Measurements from ENCODE around the gene ELF2. TPM values are rescaled to one million over a fixed set of nuclear protein-coding genes. Genes with fewer than 3 reads are reported as not detected.

Gene ELF2
- total and polyA plus RNA-seq, 2 experiments from 2014 or later, result 38.2 to 48.8 TPM

GRCh38 chr4:139145552-139145932 lies 31.5 kb downstream of the ELF2 start (continued):
- TF ChIP-seq STAT1 (IDR thresholded peaks at IDR 0.05; ENCODE audit: unreplicated experiment) (no peak), CTCF (conservative IDR thresholded peaks at IDR 0.05; ENCODE audit: low read depth in 2 of 2) (no peak), CREB1 (CRISPR knock-in tag; IDR thresholded peaks at IDR 0.05; ENCODE audit: low read depth) (no peak)

DNA sequence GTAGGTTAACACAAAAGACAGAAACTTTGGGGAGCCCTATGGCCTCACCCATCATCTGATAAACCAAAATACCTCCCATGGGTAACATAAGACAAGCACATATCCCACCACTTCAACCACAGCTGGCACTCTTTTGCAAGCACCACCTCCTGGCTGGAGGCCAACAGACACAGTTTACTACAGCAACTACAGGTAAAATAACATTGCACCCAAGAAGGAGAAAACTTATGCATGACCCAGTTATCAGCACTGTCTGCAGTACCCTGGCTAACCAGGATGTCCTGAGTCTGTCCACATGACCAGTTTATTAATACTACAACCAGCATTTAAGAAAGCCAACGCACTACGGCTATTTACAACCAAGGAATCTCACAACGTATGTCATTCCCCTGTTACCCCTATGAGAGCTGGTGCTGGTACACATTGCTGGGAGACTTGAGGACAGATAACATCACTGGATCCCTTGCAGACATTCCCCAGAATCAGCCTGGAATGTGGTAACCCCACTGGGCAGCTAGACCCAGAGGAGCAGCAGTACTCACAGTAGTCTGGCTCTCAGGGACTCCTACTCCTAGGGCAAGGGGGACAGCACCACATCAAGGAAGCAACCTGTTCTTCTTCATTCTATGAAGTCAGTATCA lies 32.0 kb downstream of the ELF2 start:
- DNase-seq (ENCODE audit: low spot score), result peak; percentile 53
- H3K27ac Mint-ChIP-seq, result peak overlapping the region; percentile 92
- no peaks in the 10 kb centered on the region for H3K9me2 ChIP-seq (ENCODE audit: insufficient read depth)
- ATAC-seq, result peak; percentile 69
- TF ChIP-seq REST (IDR thresholded peaks at IDR 0.05; ENCODE audit: unreplicated experiment), result no peak
- peak; percentile 10 for TF ChIP-seq JUNB (IDR thresholded peaks at IDR 0.05; ENCODE audit: unreplicated experiment)
- H3K36me3 Mint-ChIP-seq (ENCODE audit: low read depth), result peaks cover 20% of the 10 kb centered on the region
- peak overlapping the region; percentile 91 for H3K27ac ChIP-seq (ENCODE audit: low read depth)
- 0 out of 2 replicates have a peak overlapping the region, but pooled peaks have one; percentile 14 for H3K4me3 ChIP-seq
- peaks cover 7% of the 10 kb centered on the region; the same call in 1 of the 3 replicates for H3K9me3 Mint-ChIP-seq
- H3K79me2 ChIP-seq (replicated peaks; ENCODE audit: insufficient read depth), result peaks cover 100% of the 10 kb centered on the region
- no peak overlapping the region for H3K4me3 Mint-ChIP-seq
- peak overlapping the region; percentile 68 for H3K4me2 ChIP-seq
- H3K27me3 ChIP-seq (ENCODE audit: insufficient read depth), result no peaks in the 10 kb centered on the region
- peaks cover 11% of the 10 kb centered on the region for H3K27me3 Mint-ChIP-seq (ENCODE audit: insufficient read depth, low read depth, poor library complexity)
- H3K4me1 ChIP-seq (ENCODE audit: insufficient read depth), result peaks cover 51% of the 10 kb centered on the region
- no peaks in the 10 kb centered on the region for H3K36me3 ChIP-seq (ENCODE audit: insufficient read depth)
- H3F3A ChIP-seq (replicated peaks; ENCODE audit: low read depth), result no peaks in the 10 kb centered on the region; the same call in 1 of the 2 replicates
- peaks cover 3% of the 10 kb centered on the region for H4K20me1 ChIP-seq (replicated peaks; ENCODE audit: insufficient read depth)
- no peak overlapping the region for H2AFZ ChIP-seq
- peaks cover 58% of the 10 kb centered on the region for H3K4me1 Mint-ChIP-seq

GRCh38 chr4:139144161-139144859 lies 32.7 kb downstream of the ELF2 start:
- Histone ChIP-seq H3K27me3 (ENCODE audit: insufficient read depth) (no peaks in the 10 kb centered on the region), H3K4me2 (peak overlapping the region; percentile 68), H3K27ac (ENCODE audit: low read depth) (peak overlapping the region; percentile 91), H4K20me1 (replicated peaks; ENCODE audit: insufficient read depth) (peaks cover 3% of the 10 kb centered on the region), H2AFZ (no peak overlapping the region), H3K4me1 (ENCODE audit: insufficient read depth) (peaks cover 51% of the 10 kb centered on the region), H3K79me2 (replicated peaks; ENCODE audit: insufficient read depth) (peaks cover 100% of the 10 kb centered on the region), H3K36me3 (ENCODE audit: insufficient read depth) (no peaks in the 10 kb centered on the region), H3K9me2 (ENCODE audit: insufficient read depth) (no peaks in the 10 kb centered on the region), H3K4me3 (0 out of 2 replicates have a peak overlapping the region, but pooled peaks have one; percentile 14), H3F3A (replicated peaks; ENCODE audit: low read depth) (no peaks in the 10 kb centered on the region; the same call in 1 of the 2 replicates)
- peaks cover 11% of the 10 kb centered on the region for H3K27me3 Mint-ChIP-seq (ENCODE audit: insufficient read depth, low read depth, poor library complexity)
- peaks cover 20% of the 10 kb centered on the region for H3K36me3 Mint-ChIP-seq (ENCODE audit: low read depth)
- peak overlapping the region; percentile 92 for H3K27ac Mint-ChIP-seq
- no peak overlapping the region for H3K4me3 Mint-ChIP-seq
- DNase-seq (ENCODE audit: low spot score) (peak; percentile 82), ATAC-seq (peak; percentile 72)
- H3K9me3 Mint-ChIP-seq, result peaks cover 7% of the 10 kb centered on the region; the same call in 1 of the 3 replicates
- peaks cover 58% of the 10 kb centered on the region for H3K4me1 Mint-ChIP-seq
- TF ChIP-seq STAT1 (IDR thresholded peaks at IDR 0.05; ENCODE audit: unreplicated experiment) (no peak), ZNF462 (CRISPR knock-in tag; IDR thresholded peaks at IDR 0.05) (no peak)
